Ascending aorta (tissue), 2 donors: ENCODE results near the gene PCSK2. TPM values are rescaled to one million over a fixed set of nuclear protein-coding genes. Genes with fewer than 3 reads are reported as not detected.

Experiments used
- DNase-seq, 2 donors: peaks; one replicate each; pipeline ENCODE4 v3.0.0-alpha.2; 2019; ENCODE audit warnings: low spot score in 2 of 2
- H3K27ac ChIP-seq, 2 donors: fragments of 200-600 bp; sonication (generic); one replicate each; pipeline ENCODE4 v1.5.1; 2016 to 2017; ENCODE audit warnings: mild to moderate bottlenecking in 1 of 2
- H3K27me3 ChIP-seq: fragments of 200-600 bp; sonication (generic); one replicate; pipeline ENCODE4 v1.5.1; 2017
- H3K36me3 ChIP-seq, 2 donors: fragments of 200-600 bp; sonication (generic); one replicate each; pipeline ENCODE4 v1.5.1; 2016
- H3K4me1 ChIP-seq, 2 donors: fragments of 200-600 bp; sonication (generic); one replicate each; pipeline ENCODE4 v1.5.1; 2016 to 2017; ENCODE audit warnings: mild to moderate bottlenecking in 1 of 2
- H3K4me3 ChIP-seq, 2 donors: fragments of 200-600 bp; sonication (generic); one replicate each; pipeline ENCODE4 v1.5.1; 2016 to 2017; ENCODE audit warnings: mild to moderate bottlenecking in 1 of 2
- H3K9me3 ChIP-seq, 2 donors: fragments of 200-600 bp; sonication (generic); one replicate each; pipeline ENCODE4 v1.5.1; 2016
- intact Hi-C: fragments of 100-400 bp; cut with DNase I; formaldehyde crosslinking; loops from one replicate; pipeline ENCODE4 v1.15.1; 2023
- total RNA-seq: library from RNA; depleted of rRNA; stranded (reverse); fragments of >200 nt; gene quantifications from one replicate; pipeline ENCODE4 v1.1.0, GENCODE V29; 2016
- TF ChIP-seq, protein P1 (sequence below), 3 experiments: fragments of 200-600 bp in 2 of 3; fragments of 450-650 bp in 1 of 3; sonication (generic) in 2 of 3; IDR thresholded peaks; one replicate each; pipeline ENCODE4 v1.5.1; 2016 to 2019; ENCODE audit warnings: antibody characterized with exemption in 3 of 3, mild to moderate bottlenecking in 1 of 3, moderate library complexity in 1 of 3

Gene PCSK2
- total RNA-seq, 1 donor from 2014 or later, result not detected

DNA sequence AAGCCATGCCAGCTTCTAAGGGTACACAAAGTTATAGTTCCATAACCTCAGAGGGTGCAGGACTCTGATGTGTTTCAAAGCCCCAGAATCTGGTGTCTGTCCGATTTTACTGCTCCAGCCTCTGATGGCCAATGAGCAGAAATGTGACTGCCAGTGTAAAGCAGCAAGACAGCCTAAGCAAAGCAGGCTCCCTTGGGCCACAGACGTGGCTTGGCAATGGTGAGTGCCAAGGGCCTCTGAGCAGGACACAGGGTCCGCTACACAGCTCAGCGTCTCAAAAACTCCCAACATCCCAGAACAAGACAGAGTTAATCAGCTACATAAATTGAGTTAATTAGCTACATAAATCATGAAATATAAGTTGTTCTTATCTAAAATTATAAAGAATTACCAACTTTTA is 69.2 kb downstream of the PCSK2 start:
- no peak for DNase-seq
- TF ChIP-seq, protein P1, sequence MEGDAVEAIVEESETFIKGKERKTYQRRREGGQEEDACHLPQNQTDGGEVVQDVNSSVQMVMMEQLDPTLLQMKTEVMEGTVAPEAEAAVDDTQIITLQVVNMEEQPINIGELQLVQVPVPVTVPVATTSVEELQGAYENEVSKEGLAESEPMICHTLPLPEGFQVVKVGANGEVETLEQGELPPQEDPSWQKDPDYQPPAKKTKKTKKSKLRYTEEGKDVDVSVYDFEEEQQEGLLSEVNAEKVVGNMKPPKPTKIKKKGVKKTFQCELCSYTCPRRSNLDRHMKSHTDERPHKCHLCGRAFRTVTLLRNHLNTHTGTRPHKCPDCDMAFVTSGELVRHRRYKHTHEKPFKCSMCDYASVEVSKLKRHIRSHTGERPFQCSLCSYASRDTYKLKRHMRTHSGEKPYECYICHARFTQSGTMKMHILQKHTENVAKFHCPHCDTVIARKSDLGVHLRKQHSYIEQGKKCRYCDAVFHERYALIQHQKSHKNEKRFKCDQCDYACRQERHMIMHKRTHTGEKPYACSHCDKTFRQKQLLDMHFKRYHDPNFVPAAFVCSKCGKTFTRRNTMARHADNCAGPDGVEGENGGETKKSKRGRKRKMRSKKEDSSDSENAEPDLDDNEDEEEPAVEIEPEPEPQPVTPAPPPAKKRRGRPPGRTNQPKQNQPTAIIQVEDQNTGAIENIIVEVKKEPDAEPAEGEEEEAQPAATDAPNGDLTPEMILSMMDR (IDR thresholded peaks at IDR 0.05), result no peak
- H3K27me3 ChIP-seq, result no peaks in the 10 kb centered on the region
- intact Hi-C loops, result no loop called here
- no peaks in the 10 kb centered on the region for H3K9me3 ChIP-seq
- H3K36me3 ChIP-seq, result no peaks in the 10 kb centered on the region
- H3K4me3 ChIP-seq, result no peak overlapping the region
- no peaks in the 10 kb centered on the region for H3K4me1 ChIP-seq
- no peak overlapping the region for H3K27ac ChIP-seq

- no peak overlapping the region for H3K27ac ChIP-seq
- no peaks in the 10 kb centered on the region for H3K4me1 ChIP-seq
- no peak for DNase-seq
- TF ChIP-seq, protein P1 (IDR thresholded peaks at IDR 0.05), result no peak
- H3K4me3 ChIP-seq, result no peak overlapping the region
- H3K27me3 ChIP-seq, result no peaks in the 10 kb centered on the region
- H3K9me3 ChIP-seq, result no peaks in the 10 kb centered on the region
- no peaks in the 10 kb centered on the region for H3K36me3 ChIP-seq
- intact Hi-C loops, result no loop called here
These were observed 71.3 kb downstream of the PCSK2 start for GRCh38 chr20:17298171-17298570.

DNA sequence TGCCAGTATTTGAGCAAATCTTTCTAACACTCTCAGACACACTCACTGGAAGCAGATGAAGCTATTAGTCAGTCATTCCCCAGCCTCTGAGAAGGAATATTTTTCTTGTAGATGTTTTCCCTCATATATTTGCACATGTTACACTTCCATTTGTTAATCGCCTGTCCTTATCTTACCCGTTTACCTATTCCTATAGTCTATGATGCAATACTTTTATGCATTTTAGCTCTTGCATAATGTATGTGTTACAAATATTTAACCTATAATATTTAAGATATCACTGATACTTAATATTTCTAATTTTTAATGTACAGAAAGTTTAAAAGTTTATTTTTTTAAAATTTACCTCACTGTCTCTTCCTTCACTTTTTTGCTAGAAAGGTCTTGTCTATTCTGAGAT is 71.9 kb downstream of the PCSK2 start:
- intact Hi-C loops, result no loop called here
- Histone ChIP-seq H3K4me3 (no peak overlapping the region), H3K4me1 (no peaks in the 10 kb centered on the region), H3K36me3 (no peaks in the 10 kb centered on the region), H3K27ac (no peak overlapping the region), H3K9me3 (no peaks in the 10 kb centered on the region), H3K27me3 (no peaks in the 10 kb centered on the region)
- DNase-seq, result no peak
- TF ChIP-seq, protein P1 (IDR thresholded peaks at IDR 0.05), result no peak

DNA sequence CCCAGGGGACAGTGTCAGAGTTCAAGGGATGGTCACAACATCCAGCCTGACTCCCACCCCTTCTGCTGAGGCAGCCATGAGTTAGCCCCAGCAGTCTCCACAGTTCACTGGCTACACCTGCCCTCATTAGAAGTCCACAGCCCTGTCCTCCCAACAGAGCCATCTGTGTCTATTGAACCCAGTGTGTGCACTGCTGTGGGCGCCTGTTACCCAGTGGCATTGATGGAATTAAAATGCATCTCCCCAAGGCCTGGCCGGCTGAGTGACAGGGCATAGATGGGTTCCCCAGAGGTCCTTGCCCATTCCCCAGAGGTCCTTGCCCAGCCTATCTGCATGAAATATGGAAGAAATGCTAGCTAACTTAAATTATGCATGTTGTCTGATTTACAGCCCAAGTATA is 73.3 kb downstream of the PCSK2 start:
- Histone ChIP-seq H3K4me3 (no peak overlapping the region), H3K4me1 (no peaks in the 10 kb centered on the region), H3K27me3 (no peaks in the 10 kb centered on the region), H3K36me3 (no peaks in the 10 kb centered on the region), H3K27ac (no peak overlapping the region), H3K9me3 (no peaks in the 10 kb centered on the region)
- TF ChIP-seq, protein P1 (IDR thresholded peaks at IDR 0.05), result no peak
- intact Hi-C loops, result no loop called here
- no peak for DNase-seq

DNA sequence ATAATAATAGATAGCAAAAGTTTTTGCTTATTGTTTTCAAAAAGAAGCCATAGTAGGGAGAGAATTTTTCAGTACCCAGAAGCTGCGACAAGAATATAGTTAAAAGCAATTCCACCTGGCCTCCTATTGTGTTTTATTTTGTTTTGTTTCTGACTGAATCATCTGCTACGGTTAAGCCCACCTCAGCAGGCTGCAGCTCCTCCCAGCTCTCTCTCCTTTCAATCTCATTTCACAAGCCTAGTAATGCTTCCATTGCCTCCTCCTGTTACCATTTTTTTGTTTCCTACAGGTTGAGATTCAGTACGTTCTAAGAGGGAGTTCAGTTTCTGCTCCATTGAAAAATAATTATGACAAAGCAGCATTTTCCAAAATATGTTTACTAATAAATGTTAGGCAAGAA is 77.9 kb downstream of the PCSK2 start:
- intact Hi-C loops, result no loop called here
- TF ChIP-seq, protein P1 (IDR thresholded peaks at IDR 0.05), result no peak
- no peak for DNase-seq
- no peaks in the 10 kb centered on the region for H3K36me3 ChIP-seq
- H3K9me3 ChIP-seq, result no peaks in the 10 kb centered on the region
- no peak overlapping the region for H3K4me3 ChIP-seq
- H3K27ac ChIP-seq, result no peak overlapping the region
- H3K4me1 ChIP-seq, result no peaks in the 10 kb centered on the region
- no peaks in the 10 kb centered on the region for H3K27me3 ChIP-seq

- TF ChIP-seq, protein P1 (IDR thresholded peaks at IDR 0.05), result no peak
- Histone ChIP-seq H3K9me3 (no peaks in the 10 kb centered on the region), H3K36me3 (no peaks in the 10 kb centered on the region), H3K27ac (no peak overlapping the region), H3K4me1 (no peaks in the 10 kb centered on the region), H3K27me3 (no peaks in the 10 kb centered on the region), H3K4me3 (no peak overlapping the region)
- intact Hi-C loops, result no loop called here
- no peak for DNase-seq
These were observed 79.6 kb downstream of the PCSK2 start for GRCh38 chr20:17306427-17306826.
